Measurements from ENCODE around the gene LRCH1. TPM values are rescaled to one million over a fixed set of nuclear protein-coding genes. Genes with fewer than 3 reads are reported as not detected.

Gene LRCH1
- total and polyA plus RNA-seq, 2 of the 4 experiments (the other 2 are of a cell fraction), result 7.0 to 8.8 TPM

- no peak for DNase-seq
- no peak for ATAC-seq (ENCODE audit: low read depth)
Observed at GRCh38 chr13:46728777-46729176, 175.8 kb downstream of the LRCH1 start.

More at GRCh38 chr13:46728777-46729176, 175.8 kb downstream of the LRCH1 start:
- Histone ChIP-seq H3K4me2 (ENCODE audit: low read depth, low read length) (no peak overlapping the region), H4K20me1 (ENCODE audit: insufficient read depth, low read length) (no peaks in the 10 kb centered on the region), H3K79me1 (ENCODE audit: low read depth in 1 of 2, low read length in 2 of 2) (no peaks in the 10 kb centered on the region), H3K4ac (ENCODE audit: low read depth, low read length) (no peak overlapping the region), H3K9ac (ENCODE audit: low read depth, low read length) (no peak overlapping the region), H2BK20ac (ENCODE audit: low read depth, low read length) (no peak overlapping the region), H2BK120ac (ENCODE audit: low read depth, low read length) (no peak overlapping the region), H2AFZ (replicated peaks; ENCODE audit: low read length, poor library complexity) (no peak overlapping the region), H3K36me3 (ENCODE audit: control insufficient read depth, insufficient read depth, low read length) (peaks cover 30% of the 10 kb centered on the region), H2AK9ac (replicated peaks; ENCODE audit: low read depth, low read length, poor library complexity) (no peak overlapping the region), H4K5ac (ENCODE audit: low read depth, low read length) (no peak overlapping the region), H3K56ac (ENCODE audit: extremely low read depth, insufficient read depth, low read length) (no peak overlapping the region), H4K91ac (ENCODE audit: insufficient read depth, low read depth, low read length) (no peak overlapping the region), H2BK5ac (ENCODE audit: low read depth, low read length, poor library complexity, severe bottlenecking) (no peak overlapping the region), H3K18ac (ENCODE audit: low read depth, low read length) (no peak overlapping the region), H2BK15ac (ENCODE audit: low read depth, low read length) (no peak overlapping the region), H2AK5ac (ENCODE audit: low read depth, low read length) (no peak overlapping the region), H3K27me3 (ENCODE audit: control insufficient read depth, insufficient read depth, low read length) (no peaks in the 10 kb centered on the region), H3K9me3 (ENCODE audit: control insufficient read depth, insufficient read depth, low read length) (no peaks in the 10 kb centered on the region), H3K9me1 (ENCODE audit: insufficient read depth, low read length) (peaks cover 2% of the 10 kb centered on the region; the same call in 1 of the 2 replicates), H3K4me3 (ENCODE audit: insufficient read depth, low read depth, low read length) (no peak overlapping the region), H3K4me1 (ENCODE audit: control insufficient read depth, insufficient read depth, low read length) (no peaks in the 10 kb centered on the region), H3K27ac (ENCODE audit: insufficient read depth, low read length) (no peak overlapping the region), H4K8ac (ENCODE audit: low read depth in 2 of 2, low read length in 2 of 2) (no peak overlapping the region), H3K23ac (ENCODE audit: low read depth, low read length) (no peak overlapping the region), H3K14ac (replicated peaks; ENCODE audit: low read depth, low read length) (no peak overlapping the region)
- BruUV-seq (replicated peaks), result no TSS peak
- TF ChIP-seq CEBPB (IDR thresholded peaks at IDR 0.05; ENCODE audit: low read depth, low read length) (no peak), RFX5 (IDR thresholded peaks at IDR 0.05; ENCODE audit: low read depth, low read length) (no peak), MAFK (IDR thresholded peaks at IDR 0.05; ENCODE audit: low read depth, low read length) (no peak), ELK1 (IDR thresholded peaks at IDR 0.05; ENCODE audit: borderline replicate concordance, low read depth, low read length) (no peak), RAD21 (IDR thresholded peaks at IDR 0.05; ENCODE audit: low read length) (no peak), CTCF (conservative IDR thresholded peaks at IDR 0.05; ENCODE audit: low read depth, low read length) (0 out of 2 replicates have a peak, but pooled peaks have one; percentile 6), USF2 (IDR thresholded peaks at IDR 0.05; ENCODE audit: low read depth, low read length) (no peak)
- WGBS, 2 experiments (ENCODE audit: extremely low coverage in 2 of 2, insufficient read length in 1 of 2), result 100% methylated on average over 3 of the region's 7 CpGs; no CpG with 5 or more reads in 1 of the 2 experiments
- intact Hi-C loops (cut with micrococcal nuclease) (no loop called here), in situ Hi-C loops (cut with MboI; ENCODE audit: low sequenced_read_pairs) (loop anchor here (10.0 kb wide), 1 partner anchor 234 kb away; no protein-coding TSS in a partner anchor), dilution Hi-C loops (cut with HindIII; ENCODE audit: low sequenced_read_pairs, unreplicated experiment) (no loop called here)
- ChIA-PET POLR2A (ENCODE audit: unreplicated experiment) (no interaction called here), CTCF (no interaction called here)
